HG03045 (cell line): ENCODE data around the gene MBIP.
"Not testable (repeated sequence)": the region's sequence is repeated elsewhere in the genome, so short reads cannot be mapped to it uniquely, and the experiment has no call there.

Experiments
- ATAC-seq: cut with Tn5 transposase; IDR thresholded peaks from one replicate; pipeline ENCODE4 v1.9.1; 2021; ENCODE audit warnings: mild to moderate bottlenecking, moderate library complexity; ENCODE audit not compliant: unreplicated experiment

Gene MBIP, protein sequence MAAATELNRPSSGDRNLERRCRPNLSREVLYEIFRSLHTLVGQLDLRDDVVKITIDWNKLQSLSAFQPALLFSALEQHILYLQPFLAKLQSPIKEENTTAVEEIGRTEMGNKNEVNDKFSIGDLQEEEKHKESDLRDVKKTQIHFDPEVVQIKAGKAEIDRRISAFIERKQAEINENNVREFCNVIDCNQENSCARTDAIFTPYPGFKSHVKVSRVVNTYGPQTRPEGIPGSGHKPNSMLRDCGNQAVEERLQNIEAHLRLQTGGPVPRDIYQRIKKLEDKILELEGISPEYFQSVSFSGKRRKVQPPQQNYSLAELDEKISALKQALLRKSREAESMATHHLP

DNA sequence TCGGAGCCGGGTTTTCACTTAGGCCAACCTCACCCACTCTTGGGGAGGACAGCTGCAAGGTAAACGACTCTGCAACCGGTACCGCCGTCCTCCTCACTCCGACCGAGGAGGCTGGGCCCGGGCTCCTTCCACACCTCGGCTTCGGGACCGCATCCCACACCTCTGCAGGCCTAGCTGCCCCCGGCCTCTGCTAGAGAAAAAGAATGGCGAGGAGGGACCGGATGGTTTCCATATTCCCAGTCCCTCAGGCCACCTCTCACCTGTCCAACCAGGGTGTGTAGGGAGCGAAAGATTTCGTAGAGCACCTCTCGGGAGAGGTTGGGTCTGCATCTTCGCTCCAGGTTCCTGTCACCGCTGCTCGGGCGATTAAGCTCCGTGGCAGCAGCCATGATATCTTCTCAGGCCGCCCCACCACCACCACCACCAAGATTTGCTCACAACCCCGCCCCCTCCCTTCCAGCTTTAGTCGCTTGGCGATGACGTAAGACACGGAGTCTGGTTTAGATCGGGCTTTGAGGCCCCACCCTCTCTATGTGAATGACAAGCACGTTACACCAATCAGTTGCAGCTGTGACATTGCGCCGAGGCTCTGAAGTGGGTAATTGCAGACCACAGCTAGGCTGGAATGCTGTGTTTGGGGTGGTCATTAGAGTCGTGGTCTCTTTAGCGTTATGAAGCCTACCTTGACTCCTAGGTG lies at the start of gene MBIP:
TSS of gene MBIP (minus strand) at position 438 of the 697 bp plus-strand sequence. CDS start at position 389, 49 bp downstream.
- peak; percentile 98 for ATAC-seq

DNA sequence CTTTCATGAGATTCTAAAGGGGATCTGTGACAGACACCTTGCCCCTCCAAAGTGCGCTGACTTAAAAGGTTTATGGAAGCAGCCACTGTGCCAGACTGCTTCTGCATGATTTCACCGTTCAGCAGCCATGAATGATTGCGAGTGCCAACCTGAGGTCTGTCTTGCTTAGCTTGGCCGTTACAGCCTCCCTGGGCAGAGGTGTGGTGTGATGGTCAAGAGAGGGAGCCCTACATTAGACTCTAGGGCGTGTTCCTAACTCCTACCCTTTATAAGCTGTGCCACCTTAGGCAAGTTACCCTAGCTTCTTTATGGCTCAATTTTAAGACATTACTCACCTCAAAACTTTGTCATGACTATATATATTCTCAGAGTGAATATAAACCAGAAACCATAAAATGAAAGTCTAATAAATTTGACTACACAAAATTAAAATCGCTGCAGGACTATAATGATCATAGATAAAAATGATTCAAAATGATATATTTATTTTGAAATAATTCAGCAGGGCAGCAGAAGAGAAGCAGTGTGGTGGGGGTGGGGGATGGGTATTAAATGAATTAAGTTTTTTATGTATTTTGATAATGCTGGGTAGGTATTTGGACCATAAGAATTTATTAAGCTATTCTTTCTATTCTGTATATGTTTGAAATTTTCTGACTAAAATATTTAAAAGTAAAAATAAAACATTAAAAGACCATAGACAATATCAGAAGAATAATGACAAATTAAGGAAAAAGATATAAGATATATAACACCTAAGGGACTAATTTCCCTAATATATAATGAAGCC lies 47.7 kb upstream of the MBIP start:
- ATAC-seq, result no peak

DNA sequence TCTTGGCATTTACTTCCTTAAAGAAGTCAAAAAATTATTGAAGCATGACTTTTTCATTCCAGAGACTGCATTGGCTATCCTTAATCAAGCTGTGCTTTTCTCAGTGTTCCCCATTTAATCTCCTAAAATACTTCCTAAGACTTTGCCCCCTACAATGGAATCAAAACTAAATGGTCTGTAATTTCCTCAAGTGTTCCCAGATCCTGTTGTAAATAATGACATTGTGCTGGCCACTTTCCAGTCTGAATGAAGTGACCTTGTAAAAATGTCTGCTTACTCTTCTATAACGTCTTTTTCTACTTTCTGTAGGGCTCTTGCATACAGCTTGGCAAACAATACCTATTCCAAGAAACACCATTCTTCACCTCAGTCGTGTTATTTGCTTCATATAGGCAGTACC lies 45.3 kb upstream of the MBIP start:
- no peak for ATAC-seq

DNA sequence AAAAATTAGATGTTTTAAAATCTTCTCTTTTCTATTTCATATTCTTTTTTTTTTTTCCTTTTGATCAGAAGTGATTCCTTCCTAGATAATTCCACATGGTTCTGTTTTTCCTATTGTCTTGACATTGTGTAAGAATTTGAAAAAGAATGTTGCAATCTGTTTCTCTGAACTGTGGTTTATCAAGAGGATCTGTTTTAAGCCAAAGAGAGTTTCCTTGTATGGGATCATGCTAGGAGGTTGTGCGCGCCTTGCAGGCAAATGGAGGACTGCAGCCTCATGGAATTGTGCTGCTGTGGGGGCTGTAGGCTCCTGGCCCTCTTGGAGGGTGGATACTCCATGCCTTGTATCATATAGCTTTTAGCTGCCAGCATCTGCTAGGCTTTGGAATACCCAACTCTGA lies 43.3 kb upstream of the MBIP start:
- no peak for ATAC-seq

DNA sequence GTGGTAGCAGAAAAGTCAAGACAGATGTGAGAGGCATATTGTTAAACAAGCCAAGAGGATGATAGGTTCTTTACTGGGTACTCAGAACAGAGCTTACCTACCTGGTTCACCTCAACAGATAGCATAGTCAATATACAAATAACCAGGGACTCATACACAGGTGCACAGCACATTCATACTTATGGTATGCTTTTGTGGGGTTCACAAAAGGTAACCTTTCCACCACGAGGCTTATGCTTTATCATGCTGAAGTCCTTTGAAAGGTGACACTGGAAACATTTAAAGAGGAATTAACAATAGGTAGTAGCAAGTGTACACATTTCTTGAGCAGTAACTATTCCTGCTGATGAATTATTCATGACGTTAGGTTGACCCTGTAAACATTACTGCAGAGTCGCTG lies 42.2 kb upstream of the MBIP start:
- ATAC-seq, result no peak

DNA sequence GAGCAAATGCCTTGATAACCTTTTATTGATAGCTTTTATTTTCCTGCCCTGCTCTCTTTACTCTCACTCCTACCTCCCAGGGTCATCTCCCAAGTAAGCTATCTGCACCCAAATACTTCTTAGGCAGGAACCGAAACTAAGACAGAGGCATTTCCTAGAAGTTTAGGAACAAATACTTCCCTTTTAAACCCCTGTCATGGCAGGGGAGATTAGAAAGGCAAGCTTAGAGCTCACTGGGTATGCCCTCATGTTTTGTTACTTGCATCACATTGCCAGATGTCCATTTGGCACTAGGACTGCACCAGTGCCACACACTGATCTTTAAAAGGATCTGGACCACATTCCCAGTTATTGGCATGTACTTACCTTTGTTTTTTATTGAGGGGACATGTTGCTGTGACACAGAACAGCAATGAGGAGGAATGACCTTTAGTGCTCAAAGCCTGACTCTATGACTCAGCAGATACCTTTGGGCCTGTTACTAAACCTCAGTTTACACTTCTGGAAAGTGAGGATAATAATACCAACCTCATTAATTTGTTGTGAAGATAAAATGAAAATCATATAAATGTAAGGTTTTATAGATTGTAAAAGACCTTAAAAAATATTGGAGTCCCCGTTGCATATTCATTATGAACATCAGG lies 40.9 kb upstream of the MBIP start:
- no peak for ATAC-seq

DNA sequence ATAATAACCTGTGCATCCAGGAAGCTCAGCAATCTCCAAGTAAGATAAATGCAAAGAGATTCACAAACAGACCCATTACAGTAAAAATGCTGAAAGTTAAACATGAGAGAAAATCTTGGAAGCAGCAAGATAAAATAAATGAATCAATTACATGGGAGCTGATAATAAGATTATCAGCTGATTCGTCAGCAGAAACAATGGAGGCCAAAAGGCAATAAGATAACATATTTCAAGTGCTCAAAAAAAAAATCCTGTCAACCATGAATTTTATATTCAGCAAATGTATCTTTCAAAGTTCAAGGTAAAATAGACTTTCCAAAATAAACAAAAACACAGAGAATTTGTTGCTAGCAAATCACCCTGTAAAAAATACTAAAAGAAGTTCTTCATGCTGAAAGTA lies 36.4 kb upstream of the MBIP start:
- no peak for ATAC-seq

DNA sequence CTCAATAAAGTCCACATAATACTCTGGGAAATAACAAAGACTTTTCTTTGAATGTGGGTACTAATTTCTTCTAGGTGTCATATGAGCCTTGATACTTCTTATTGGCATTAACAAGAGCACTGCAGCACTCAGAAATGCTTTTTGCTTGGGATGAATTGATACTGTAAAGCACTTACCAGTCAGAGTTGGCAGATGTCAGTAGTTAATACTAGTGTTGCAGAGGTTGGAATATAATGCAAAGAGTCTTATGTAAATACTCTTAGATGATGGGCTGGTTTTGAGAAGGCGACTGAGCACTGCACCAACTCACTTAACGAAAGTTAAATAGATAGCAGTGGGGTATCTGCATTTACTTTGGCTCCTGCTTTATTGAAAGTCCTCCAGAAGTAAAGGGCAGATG lies 25.6 kb upstream of the MBIP start:
- no peak for ATAC-seq

DNA sequence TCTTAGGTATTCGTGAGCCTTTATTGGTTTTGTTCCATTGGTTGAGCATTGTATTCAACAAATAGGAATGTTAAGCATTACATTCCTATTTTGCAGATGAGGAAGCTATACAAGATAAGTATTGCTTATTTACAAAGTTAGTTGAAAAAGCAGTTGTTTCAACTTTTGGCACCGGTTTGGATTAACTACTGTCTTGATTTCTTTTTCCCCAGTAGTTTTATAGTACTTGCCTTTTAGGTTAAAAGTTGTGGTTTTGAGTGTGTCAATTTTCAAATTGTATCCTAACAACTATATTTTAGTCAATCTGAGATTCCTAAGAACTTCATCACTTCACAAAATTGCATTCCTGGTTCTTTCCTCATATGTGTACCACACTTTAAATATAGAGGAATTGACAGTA lies 23.8 kb upstream of the MBIP start:
- no peak for ATAC-seq

DNA sequence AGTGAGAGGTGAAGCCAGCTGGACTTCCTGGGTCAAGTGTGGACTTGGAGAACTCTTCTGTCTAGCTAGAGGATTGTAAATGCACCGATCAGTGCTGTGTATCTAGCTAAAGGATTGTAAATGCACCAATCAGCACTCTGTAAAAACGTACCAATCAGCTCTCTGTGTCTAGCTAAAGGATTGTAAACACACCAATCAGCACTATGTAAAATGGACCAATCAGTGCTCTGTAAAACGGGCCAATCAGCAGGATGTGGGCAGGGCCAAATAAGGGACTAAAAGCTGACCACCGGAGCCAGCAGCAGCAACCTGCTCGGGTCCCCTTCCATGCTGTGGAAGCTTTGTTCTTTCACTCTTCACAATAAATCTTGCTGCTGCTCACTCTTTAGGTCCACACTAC lies 21.4 kb upstream of the MBIP start:
- ATAC-seq, result not testable (repeated sequence)

DNA sequence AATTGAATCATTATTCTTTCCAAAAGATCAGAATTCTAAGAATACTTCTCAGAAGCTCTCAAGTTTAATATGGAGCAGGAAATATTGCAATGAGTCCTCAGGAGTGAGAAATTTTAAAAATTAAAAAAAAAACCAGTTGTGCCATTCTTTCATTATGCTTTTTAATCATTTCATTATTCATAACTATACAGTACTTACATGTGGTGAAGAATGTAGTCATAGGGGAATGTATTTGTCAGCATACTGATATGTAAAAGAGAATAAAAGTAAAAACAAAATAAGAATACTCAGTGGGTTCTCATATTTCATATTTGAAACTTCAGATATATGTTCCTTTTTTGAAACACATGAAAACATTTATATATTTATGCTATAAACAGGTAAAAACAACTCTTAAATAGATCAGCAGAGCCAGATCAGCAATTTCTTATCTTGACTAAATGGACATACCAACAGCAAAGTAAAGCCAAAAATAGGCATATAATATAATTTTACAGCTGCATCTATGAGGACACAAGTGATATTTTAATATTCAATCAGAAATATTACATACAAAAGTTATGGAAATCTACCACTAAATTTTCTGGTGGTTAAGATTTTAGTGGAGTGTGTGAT lies 19.9 kb upstream of the MBIP start:
- ATAC-seq, result no peak

DNA sequence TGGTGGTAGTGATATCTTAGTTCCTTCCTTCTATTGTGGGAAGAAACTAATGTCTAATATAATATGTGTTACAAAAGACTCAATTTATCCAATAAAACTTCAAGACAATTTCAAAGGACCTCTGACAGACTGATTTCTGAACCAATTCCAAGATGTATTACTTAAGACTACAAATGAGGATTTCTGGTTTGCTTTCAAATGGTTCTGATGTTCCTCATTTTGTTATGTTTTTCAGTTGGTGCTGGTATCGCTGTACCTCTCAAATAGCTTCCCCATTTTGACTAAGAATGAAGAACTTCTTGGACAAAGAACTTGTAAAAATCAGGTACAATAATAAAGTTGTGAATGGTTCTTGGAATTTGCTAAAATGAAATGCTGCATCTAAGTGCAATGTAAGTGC lies 19.4 kb upstream of the MBIP start:
- no peak for ATAC-seq

DNA sequence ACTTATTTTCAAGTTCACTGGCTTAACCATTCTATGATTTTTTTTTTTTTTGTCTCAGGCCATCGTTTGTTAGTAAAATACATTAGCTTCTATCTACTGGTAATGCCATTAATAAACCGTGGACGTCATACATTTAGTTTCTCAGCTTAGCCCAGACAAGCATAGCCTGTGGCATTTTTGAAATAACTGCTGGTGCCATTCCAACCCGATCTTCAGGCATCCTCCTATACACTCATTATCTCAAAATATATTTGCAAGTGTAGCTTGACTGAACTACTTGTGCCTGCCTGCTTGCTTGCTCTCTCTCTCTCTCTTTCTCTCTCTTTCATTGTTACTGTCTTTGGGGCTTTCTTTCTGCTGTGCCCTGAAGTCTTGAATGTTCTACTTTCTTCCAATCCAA lies 12.7 kb upstream of the MBIP start:
- no peak for ATAC-seq

DNA sequence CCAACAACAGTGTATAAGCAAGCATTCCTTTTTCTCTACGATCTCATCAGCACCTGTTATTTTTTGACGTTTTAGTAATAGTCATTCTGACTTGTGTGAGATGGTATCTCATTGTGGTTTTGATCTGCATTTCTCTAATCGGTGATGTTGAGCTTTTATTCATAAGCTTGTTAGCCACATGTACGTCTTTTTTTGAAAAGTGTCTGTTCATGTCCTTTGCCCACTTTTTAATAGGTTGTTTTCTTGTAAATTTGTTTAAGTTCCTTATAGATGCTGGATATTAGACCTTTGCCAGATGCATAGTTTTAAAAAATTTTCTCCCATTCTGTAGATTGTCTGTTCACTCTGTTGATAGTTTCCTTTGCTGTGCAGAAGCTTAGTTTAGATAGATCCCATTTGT lies 7.1 kb upstream of the MBIP start:
- ATAC-seq, result not testable (repeated sequence)

DNA sequence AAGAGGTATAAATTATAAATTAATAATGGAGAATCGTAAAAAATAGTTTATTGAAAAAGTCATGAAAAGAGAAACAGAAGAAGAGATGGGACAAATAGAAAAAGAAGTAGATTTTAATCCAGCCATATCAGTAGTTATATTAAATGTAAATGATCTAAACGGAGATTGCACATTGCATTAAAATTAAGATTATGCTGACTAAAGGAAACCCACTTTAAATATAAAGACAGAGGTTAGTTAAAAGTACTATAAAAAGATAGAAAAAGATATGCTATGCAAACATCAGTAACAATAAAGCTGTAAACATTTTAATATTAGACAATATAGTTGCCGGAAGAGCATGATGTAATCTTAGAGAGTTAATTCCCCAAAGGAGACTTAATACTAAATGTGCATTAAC lies 5.4 kb upstream of the MBIP start:
- ATAC-seq, result no peak

DNA sequence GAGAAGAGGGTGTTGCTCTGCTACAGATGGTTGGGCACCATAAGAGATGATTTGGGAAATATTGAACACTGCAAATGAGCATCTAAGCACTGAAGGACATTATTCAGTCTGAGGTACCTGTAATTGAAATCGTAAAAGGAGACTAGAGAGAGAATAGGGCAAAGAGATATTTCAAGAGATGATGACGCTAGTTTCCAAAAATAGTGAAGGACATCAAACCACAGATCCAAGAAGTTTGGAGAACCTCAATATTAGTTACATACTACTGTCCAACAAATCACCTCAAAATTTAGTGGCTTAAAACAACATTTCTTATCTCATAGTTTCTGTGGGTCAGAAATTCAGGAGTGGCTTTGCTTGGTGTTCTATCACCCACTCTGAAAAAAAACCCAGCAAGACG lies 4.5 kb upstream of the MBIP start:
- ATAC-seq, result no peak

DNA sequence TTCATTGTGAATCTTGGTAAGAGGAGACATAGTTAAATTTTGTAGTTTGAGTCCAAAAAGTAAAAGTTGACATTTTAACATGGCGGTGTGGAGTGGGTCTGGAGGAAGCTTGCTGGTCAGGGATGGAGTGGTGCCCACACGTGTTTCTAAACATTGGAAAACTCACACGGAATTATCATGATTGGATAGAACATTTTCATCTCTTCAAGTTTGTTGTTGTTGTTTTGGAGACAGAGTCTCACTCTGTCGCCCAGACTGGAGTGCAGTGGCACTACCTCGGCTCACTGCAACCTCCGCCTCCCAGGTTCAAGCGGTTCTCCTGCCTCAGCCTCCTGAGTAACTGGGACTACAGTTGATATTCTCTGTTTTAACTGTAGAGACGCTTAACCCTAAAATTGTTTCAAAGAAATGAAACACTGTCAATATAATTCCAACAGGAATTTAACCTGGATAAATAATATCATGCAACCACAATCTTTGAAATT lies 502 bp upstream of the MBIP start:
- peak; percentile 25 for ATAC-seq

DNA sequence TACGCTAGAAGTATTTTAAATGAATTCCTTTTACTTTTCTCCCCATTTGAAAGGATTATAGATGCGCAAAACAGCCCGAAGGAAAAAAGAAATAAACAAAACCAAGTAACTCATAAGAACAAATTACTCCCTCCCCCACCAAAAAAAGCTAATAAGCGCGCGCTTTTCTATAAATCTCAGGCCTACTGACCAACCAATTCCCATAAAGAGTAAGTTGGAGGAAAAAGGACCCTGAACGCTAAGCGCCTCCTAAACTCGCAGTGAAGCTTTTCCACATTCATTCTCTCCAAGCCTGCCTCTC lies 588 bp downstream of the MBIP start:
- ATAC-seq, result no peak

DNA sequence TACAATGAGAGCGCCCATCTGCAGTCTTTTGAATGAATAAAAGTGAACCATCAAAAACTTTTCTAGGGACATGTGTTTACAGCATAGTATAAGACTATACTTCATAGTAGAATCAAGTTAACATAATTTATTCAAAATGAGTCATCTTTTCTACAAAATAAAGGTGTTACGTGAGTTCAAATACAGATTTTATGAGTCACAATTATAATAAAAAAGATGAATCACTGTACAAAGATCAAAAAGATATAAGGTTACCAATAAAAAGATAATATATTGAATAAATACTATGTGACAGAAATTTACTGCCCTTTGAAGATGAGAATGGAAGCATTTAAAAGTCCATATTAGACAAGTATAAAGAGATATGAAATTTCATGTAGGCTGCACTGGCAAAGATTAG lies 2.8 kb downstream of the MBIP start:
- ATAC-seq, result no peak

DNA sequence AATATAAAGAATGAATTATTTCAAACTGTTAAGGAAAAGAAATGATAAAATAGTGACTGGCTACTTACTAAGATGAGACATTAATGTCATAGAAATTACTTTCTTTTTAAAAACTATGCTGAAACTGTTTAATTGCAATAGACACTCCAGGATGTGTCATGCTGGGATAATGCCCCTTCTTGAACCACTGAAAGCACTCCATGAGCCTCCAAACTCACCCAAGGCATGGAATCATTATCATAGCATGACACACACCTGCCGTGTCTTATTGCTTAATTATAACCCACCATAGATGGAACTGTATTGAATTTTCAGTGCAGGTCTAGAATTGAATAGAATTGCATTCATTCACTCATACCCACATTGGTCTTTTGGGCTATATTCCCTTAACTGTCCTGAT lies 4.3 kb downstream of the MBIP start:
- ATAC-seq, result no peak
